Right lobe of liver (tissue), 6 donors: ENCODE results near the gene POU2F1. TPM values are rescaled to one million over a fixed set of nuclear protein-coding genes. Genes with fewer than 3 reads are reported as not detected.

Experiments
- ATAC-seq, 4 donors: fragments of 200-7000 bp; cut with Tn5 transposase; one replicate each; pipeline ENCODE4 v1.9.1; 2020; ENCODE audit warnings: mild to moderate bottlenecking in 4 of 4, moderate library complexity in 4 of 4
- DNase-seq, 3 donors: peaks; one replicate each; pipeline ENCODE4 v3.0.0-alpha.2; 2020
- H3K27ac ChIP-seq, 3 donors: fragments of 200-600 bp; one replicate each; pipeline ENCODE4 v1.8.0; 2022
- H3K27me3 ChIP-seq, 2 donors: fragments of 200-600 bp; one replicate each; pipeline ENCODE4 v1.8.0; 2022
- H3K36me3 ChIP-seq, 4 donors: fragments of 200-600 bp; sonication (generic) in 1 of 4; one replicate each; pipeline versions ENCODE4 v1.5.1 to v1.8.0; 2017 to 2022; ENCODE audit warnings: control low read depth in 1 of 4
- H3K4me1 ChIP-seq, 4 donors: fragments of 200-600 bp; sonication (generic) in 1 of 4; one replicate each; pipeline versions ENCODE4 v1.5.1 to v1.8.0; 2017 to 2022; ENCODE audit warnings: control low read depth in 1 of 4
- H3K4me3 ChIP-seq, 3 donors: fragments of 200-600 bp; one replicate each; pipeline ENCODE4 v1.8.0; 2022
- H3K9me3 ChIP-seq, 4 donors: fragments of 200-600 bp; sonication (generic) in 1 of 4; one replicate each; pipeline versions ENCODE4 v1.5.1 to v1.8.0; 2017 to 2022; ENCODE audit warnings: control low read depth in 1 of 4
- POLR2A ChIP-seq: fragments of 450-650 bp; IDR thresholded peaks from one replicate; pipeline ENCODE4 v1.6.1; 2017; ENCODE audit warnings: antibody characterized with exemption, mild to moderate bottlenecking
- WGBS: methylation state at CpG from one replicate; pipeline ENCODE4 v1.1.6; 2018; ENCODE audit warnings: low coverage, low lambda C conversion rate; ENCODE audit not compliant: insufficient coverage; ENCODE audit errors: missing lambda C conversion rate; 5-methylcytosine and 5-hydroxymethylcytosine counted together
- intact Hi-C, 2 donors: fragments of 100-400 bp; cut with DNase I; formaldehyde crosslinking; loops; one replicate each; pipeline versions ENCODE4 v1.11.2 to v1.14.1; 2022
- total RNA-seq, 6 experiments: library from RNA; depleted of rRNA in 2 of 6; stranded (reverse); fragments of >200 nt in 2 of 6; fragmentation: NEBNext Ultra II Directional in 3 of 6; extraction: Animal tissue kit (Norgen Biotek cat#: 25700) in 3 of 6; gene quantifications; one replicate each; pipeline versions ENCODE4 v1.1.0 to v1.2.4, GENCODE V29; 2016 to 2023
- TF ChIP-seq, protein P1 (sequence below), 4 donors: fragments of 200-600 bp in 3 of 4; fragments of 450-650 bp in 1 of 4; IDR thresholded peaks; one replicate each; pipeline versions ENCODE4 v1.5.1 to v1.8.0; 2016 to 2022; ENCODE audit warnings: antibody characterized with exemption in 4 of 4, mild to moderate bottlenecking in 2 of 4
- donor health status: DM: no; HTN: yes; CAD: no.
- donor health status: DM: no; HTN: no; CAD: no.
- donor health status: DM: no; HTN: no; CAD: no.
- donor health status: DM: no; HTN: yes; CAD: no.
- donor health status: DM: no; HTN: yes; CAD: no.

Gene POU2F1
- total RNA-seq, 6 experiments from 2014 or later: 4.8 to 10.3 (median 6.2) TPM

DNA sequence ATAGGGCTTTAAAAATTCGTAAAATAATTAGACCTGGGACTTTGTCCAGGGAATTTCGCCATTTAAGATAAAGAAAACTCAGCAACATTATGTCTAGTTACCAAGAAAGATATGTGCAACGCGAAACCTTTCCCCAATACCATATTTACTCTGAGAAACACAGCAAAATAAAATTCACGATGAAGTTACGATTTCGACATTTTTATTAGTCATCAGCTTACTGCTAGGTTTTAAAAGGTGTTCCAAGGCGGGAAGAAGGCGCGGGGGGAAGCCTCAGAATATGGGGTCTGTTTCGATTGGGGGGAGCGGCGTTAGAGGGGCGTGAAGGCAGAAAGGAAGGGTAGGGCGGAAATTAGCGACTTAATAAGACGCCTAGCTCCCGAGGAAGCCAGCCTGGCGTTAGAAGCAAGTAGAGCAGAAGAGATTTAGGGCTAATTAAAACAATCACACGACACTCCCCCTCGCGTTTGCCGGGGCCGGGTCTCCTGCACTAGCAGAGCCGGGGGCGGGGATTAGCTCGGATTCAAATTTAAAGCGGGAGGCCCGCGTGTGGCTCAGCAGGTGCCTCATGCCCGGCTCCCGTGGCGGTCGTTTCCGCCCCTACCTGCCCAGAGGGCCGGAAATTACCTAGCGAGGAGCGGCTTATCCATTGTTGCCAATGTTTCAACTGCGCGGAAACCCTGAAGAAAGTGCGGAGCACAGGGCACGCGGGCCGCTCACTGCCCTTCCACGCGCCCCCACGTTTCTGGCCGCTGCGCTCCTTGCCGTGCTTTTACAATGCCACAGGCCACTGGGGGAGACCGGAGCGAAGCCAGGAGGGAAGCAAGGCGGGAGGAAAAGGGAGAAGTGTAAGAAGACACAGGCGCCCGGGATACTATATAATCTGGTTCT is 795 bp upstream of the POU2F1 start:
- ATAC-seq (peak; percentile 43 to 63 (median 58)), DNase-seq (peak; percentile 86 to 89 (median 87))
- TF ChIP-seq, protein P1, sequence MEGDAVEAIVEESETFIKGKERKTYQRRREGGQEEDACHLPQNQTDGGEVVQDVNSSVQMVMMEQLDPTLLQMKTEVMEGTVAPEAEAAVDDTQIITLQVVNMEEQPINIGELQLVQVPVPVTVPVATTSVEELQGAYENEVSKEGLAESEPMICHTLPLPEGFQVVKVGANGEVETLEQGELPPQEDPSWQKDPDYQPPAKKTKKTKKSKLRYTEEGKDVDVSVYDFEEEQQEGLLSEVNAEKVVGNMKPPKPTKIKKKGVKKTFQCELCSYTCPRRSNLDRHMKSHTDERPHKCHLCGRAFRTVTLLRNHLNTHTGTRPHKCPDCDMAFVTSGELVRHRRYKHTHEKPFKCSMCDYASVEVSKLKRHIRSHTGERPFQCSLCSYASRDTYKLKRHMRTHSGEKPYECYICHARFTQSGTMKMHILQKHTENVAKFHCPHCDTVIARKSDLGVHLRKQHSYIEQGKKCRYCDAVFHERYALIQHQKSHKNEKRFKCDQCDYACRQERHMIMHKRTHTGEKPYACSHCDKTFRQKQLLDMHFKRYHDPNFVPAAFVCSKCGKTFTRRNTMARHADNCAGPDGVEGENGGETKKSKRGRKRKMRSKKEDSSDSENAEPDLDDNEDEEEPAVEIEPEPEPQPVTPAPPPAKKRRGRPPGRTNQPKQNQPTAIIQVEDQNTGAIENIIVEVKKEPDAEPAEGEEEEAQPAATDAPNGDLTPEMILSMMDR (IDR thresholded peaks at IDR 0.05): no peak
- peak; percentile 53 for TF ChIP-seq POLR2A
- intact Hi-C loops: no loop called here
- Histone ChIP-seq H3K9me3 (no peaks in the 10 kb centered on the region), H3K36me3 (no peaks in the 10 kb centered on the region), H3K27ac (peak overlapping the region; percentile 74 to 85 (median 77)), H3K27me3 (no peaks in the 10 kb centered on the region), H3K4me3 (peak overlapping the region; percentile 77 to 94 (median 85)), H3K4me1 (peaks cover 0 to 20% (median 10%) of the 10 kb centered on the region in 4 donors)
- WGBS: under 1% methylated on average over 41 of the region's 55 CpGs

DNA sequence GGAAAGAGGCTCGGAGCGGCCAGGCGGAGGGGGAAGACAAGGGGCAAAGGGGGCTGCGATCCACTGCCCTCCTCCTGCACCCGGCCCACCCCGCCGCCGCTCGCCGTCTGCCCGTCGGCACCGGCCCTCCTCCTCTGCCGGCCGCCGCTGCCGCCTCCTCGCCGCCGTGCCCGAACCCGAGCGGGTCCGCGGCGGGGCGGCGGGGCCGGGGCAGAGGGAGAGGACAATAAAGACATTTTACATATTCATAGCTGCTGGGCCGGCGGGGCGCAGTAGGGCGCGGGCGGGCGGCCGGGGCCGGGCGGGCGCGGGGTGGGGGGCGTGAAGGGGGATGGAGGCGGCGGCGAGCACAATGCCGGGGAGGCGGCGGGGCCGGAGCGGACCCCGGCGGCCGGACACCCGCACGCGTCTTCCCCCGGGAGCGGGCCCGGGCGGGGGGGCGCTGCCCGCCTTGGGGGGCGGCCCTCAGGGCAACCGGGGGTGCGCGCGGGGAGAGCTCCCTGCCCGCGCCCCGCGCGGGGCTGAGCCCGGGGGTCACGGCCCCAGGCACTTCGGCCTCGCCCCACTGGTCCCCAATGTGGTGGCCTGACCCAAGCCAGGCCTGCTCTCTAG is 546 bp downstream of the POU2F1 start:
- H3K36me3 ChIP-seq: no peaks in the 10 kb centered on the region
- H3K9me3 ChIP-seq: no peaks in the 10 kb centered on the region
- peak; percentile 7 for TF ChIP-seq POLR2A
- TF ChIP-seq, protein P1 (IDR thresholded peaks at IDR 0.05): no peak
- H3K27me3 ChIP-seq: no peaks in the 10 kb centered on the region
- peak overlapping the region; percentile 87 to 96 (median 93) for H3K27ac ChIP-seq
- H3K4me1 ChIP-seq: peaks cover 0 to 20% (median 10%) of the 10 kb centered on the region in 4 donors
- DNase-seq (peak in 1 of 3 donors; percentile 69), ATAC-seq (peak; percentile 5 to 16 (median 12))
- peak overlapping the region; percentile 68 to 79 (median 77) for H3K4me3 ChIP-seq
- intact Hi-C loops: no loop called here
- 0% methylated on average over 12 of the region's 76 CpGs for WGBS

DNA sequence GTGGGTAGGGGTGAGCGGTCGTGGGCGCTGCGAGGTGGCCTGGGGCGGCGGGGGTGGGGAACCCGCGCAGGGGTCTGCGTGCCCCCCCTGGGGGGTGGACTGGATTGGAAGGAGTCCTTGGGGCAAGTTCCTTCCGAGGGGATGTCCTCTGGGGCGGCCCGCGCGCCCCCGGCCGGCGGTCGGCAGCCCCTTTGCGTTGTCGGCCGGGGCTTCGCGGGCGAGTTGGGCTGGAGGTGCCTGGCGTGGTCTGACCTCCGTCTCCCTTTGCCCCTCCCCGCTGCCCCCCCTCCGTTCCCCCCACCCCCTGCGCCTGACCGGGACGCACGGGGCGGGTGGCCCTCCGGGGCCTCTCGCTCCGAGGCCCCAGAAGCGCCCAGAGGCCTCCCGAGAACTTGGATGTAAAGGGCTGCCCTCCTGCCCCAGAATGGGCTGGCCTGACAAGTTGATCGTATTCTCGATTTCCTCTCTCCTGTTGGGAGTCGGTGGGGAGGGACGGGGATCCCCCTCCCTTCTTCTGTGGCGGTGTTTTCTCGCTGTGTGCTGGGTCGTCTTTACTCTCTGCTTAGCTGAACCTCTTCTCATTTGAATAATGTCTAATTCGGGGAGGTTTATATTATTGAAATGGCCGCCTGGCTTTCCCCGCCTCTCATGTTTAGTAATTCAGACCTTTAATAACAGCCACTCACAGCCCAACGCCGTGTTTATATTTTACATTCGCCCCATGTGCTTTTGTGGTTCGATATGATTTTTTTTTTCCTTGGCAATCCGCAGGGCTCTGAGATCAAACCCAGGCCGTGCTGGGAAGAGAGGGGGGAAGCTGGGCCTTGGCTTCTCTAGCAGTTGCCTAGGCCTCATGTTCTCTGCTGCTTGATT is 1.3 kb downstream of the POU2F1 start:
- ATAC-seq: peak; percentile 47 to 64 (median 54)
- TF ChIP-seq POLR2A: peak; percentile 87
- TF ChIP-seq, protein P1 (IDR thresholded peaks at IDR 0.05): no peak
- WGBS: under 1% methylated on average over 22 of the region's 54 CpGs

More for the DNA sequence above, 1.3 kb downstream of the POU2F1 start:
- Histone ChIP-seq H3K36me3 (no peaks in the 10 kb centered on the region), H3K27me3 (no peaks in the 10 kb centered on the region), H3K4me1 (peaks cover 0 to 20% (median 10%) of the 10 kb centered on the region in 4 donors), H3K4me3 (peak overlapping the region; percentile 68 to 79 (median 77)), H3K9me3 (no peaks in the 10 kb centered on the region), H3K27ac (peak overlapping the region; percentile 87 to 96 (median 93))
- peak; percentile 69 to 82 (median 81) for DNase-seq
- intact Hi-C loops: no loop called here
